Activated B cell treated with CpG ODN at 0.5 μM for 24 hours (primary cell): ENCODE measurements around the gene TPX2. TPM values are rescaled to one million over a fixed set of nuclear protein-coding genes. Genes with fewer than 3 reads are reported as not detected.

Source experiments
- ATAC-seq: fragments of 200-7000 bp; cut with Tn5 transposase; one replicate; pipeline ENCODE4 v1.10.0; 2021; ENCODE audit warnings: low read depth, mild to moderate bottlenecking, moderate library complexity
- CTCF ChIA-PET: fragments of 350-600 bp; sonication (Branson Sonifier 250); formaldehyde crosslinking; loops from one replicate; lab custom pipeline; 2021; ENCODE audit warnings: antibody characterized with exemption; lab: Charles Lee
- POLR2A ChIA-PET: fragments of 350-600 bp; sonication (Branson Sonifier 250); formaldehyde crosslinking; loops from one replicate; lab custom pipeline; 2021; ENCODE audit warnings: antibody characterized with exemption; lab: Charles Lee
- DNase-seq: peaks from one replicate; pipeline ENCODE4 v3.0.0; 2022
- H3K27ac Mint-ChIP-seq: one replicate; pipeline ENCODE4 v1.8.0; 2020; ENCODE audit warnings: mixed read lengths
- H3K27me3 Mint-ChIP-seq: one replicate; pipeline ENCODE4 v1.8.0; 2021; ENCODE audit warnings: mixed read lengths
- H3K36me3 Mint-ChIP-seq: one replicate; pipeline ENCODE4 v1.8.0; 2021; ENCODE audit warnings: low read depth, mixed read lengths
- H3K4me1 Mint-ChIP-seq: one replicate; pipeline ENCODE4 v1.8.0; 2021; ENCODE audit warnings: mixed read lengths
- H3K4me3 Mint-ChIP-seq: one replicate; pipeline ENCODE4 v1.8.0; 2020; ENCODE audit warnings: mild to moderate bottlenecking, mixed read lengths
- H3K9me3 Mint-ChIP-seq: one replicate; pipeline ENCODE4 v1.8.0; 2020; ENCODE audit warnings: mixed read lengths
- intact Hi-C: fragments of 100-400 bp; cut with micrococcal nuclease; formaldehyde crosslinking; loops from one replicate; pipeline ENCODE4 v1.15.1; 2024
- total RNA-seq: library from RNA; stranded (reverse); gene quantifications from 2 replicates; pipeline ENCODE4 v1.2.3, GENCODE V29; 2022
- TF ChIP-seq, protein P1 (sequence below): fragments of 200-600 bp; IDR thresholded peaks from one replicate; pipeline ENCODE4 v1.8.0; 2022; ENCODE audit warnings: antibody characterized with exemption, mild to moderate bottlenecking

The TPX2 gene
- total RNA-seq, 1 donor from 2014 or later, result 2.8 TPM

DNA sequence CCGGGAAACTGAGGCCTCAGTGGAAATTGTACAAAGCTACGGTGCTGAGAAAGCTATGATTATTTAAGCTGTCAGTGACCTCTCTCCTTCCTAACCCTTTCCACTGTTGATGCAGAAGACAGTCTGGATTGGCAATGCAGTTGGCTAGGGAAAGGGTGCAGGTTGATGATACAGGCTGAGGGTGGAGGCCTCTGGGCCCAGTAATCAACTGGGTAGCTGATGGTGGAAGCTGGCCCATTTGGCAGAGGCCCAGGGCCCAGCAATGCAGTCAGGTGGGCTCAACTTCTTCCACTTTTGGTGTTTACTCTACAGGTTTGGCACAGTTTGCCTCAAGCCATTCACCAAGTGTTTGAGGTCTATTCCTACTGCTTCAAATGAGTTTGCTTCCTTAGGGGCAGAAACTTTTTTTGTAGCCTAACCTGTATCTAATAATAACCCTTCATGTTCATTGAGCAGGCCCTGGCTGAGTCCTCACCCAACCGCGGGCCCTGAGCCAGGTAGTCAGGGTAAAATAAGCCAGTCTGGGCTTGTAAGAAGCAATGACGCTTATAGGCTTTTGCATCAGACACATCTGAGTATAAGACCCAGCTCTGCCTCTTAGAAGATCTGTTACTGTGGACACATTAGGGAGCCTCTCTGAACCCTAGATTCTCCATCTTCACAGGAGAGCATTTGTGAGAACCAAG, 28.5 kb upstream of the TPX2 start:
- H3K9me3 Mint-ChIP-seq, result no peaks in the 10 kb centered on the region
- DNase-seq, result no peak
- ChIA-PET POLR2A (no interaction called here), CTCF (no interaction called here)
- H3K4me1 Mint-ChIP-seq, result peaks cover 65% of the 10 kb centered on the region
- intact Hi-C loops, result no loop called here
- H3K27me3 Mint-ChIP-seq, result no peaks in the 10 kb centered on the region
- TF ChIP-seq, protein P1, sequence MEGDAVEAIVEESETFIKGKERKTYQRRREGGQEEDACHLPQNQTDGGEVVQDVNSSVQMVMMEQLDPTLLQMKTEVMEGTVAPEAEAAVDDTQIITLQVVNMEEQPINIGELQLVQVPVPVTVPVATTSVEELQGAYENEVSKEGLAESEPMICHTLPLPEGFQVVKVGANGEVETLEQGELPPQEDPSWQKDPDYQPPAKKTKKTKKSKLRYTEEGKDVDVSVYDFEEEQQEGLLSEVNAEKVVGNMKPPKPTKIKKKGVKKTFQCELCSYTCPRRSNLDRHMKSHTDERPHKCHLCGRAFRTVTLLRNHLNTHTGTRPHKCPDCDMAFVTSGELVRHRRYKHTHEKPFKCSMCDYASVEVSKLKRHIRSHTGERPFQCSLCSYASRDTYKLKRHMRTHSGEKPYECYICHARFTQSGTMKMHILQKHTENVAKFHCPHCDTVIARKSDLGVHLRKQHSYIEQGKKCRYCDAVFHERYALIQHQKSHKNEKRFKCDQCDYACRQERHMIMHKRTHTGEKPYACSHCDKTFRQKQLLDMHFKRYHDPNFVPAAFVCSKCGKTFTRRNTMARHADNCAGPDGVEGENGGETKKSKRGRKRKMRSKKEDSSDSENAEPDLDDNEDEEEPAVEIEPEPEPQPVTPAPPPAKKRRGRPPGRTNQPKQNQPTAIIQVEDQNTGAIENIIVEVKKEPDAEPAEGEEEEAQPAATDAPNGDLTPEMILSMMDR, result no peak
- H3K27ac Mint-ChIP-seq, result no peak overlapping the region
- H3K36me3 Mint-ChIP-seq, result peaks cover 79% of the 10 kb centered on the region
- no peak for ATAC-seq
- no peak overlapping the region for H3K4me3 Mint-ChIP-seq

DNA sequence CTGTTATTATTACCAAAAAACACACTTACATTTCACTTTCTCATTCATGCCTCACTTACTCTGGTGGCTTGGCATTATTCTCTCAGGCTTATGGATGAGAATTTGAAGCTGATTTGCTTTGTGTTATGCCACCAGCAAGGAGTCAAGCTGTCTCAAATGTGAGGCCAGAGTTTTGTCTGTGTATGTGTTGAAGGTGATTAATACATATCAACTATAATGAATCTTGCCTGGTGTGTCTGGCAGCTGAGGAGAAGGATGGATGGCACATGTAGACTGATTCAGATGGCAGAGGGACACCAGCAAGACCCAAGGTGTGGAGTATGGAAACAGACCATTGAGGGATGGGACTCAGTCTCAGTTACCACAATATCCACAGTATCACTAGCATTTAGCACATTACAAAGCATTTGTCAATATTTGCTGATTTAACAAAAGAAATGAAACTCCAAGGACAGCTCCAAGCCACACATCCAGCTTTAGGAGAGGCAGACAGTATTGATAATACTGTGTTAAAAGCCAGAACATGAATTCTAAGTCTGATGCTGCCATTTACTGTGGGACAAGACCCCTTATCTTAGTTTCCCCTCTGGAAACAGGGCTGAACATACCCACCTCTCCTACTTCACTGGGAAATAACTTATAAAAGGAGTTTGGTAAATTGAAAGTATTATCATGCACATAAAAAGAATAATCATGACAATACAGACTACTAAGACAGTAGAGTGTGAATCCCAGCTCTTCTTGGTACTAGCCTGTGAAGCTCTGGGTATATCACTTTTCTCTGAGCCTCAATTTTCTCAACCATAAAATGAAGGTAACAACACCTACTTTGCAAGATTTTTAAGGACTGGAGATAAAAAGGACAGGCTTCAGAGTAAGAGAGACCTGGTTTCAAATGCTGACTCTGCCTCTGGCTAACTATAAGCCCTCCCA, 27.6 kb upstream of the TPX2 start:
- Mint-ChIP-seq H3K4me1 (peaks cover 65% of the 10 kb centered on the region), H3K36me3 (peaks cover 78% of the 10 kb centered on the region), H3K27ac (peak overlapping the region; percentile 18), H3K27me3 (no peaks in the 10 kb centered on the region), H3K4me3 (no peak overlapping the region), H3K9me3 (no peaks in the 10 kb centered on the region)
- ATAC-seq, result no peak
- ChIA-PET POLR2A (interaction anchor here (1.2 kb wide), 1 partner anchor 50 kb away, joined by 3 read pairs; no protein-coding TSS in a partner anchor), CTCF (no interaction called here)
- intact Hi-C loops, result no loop called here
- TF ChIP-seq, protein P1, result no peak
- no peak for DNase-seq

DNA sequence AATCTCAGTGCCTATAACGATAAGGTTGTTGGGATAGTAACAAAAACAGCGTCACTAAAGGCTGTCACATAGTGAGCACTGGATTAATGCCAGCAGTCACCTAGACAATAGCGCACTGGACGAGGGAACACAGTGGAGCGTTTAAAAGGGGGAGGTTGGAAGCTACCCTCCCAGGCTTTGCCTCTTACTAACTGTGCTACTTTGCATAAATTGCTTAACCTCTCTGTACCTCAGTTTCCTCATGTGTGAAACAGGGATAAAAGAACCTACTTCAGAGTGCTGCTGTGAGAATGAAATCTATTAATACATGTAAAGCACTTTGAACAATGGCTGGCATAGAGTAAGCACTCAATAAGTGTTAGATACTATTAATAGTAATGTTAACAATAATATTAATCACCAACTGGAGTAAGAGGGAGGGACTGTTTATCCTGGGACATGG, 27.0 kb upstream of the TPX2 start:
- H3K27me3 Mint-ChIP-seq, result no peaks in the 10 kb centered on the region
- peaks cover 65% of the 10 kb centered on the region for H3K4me1 Mint-ChIP-seq
- intact Hi-C loops, result no loop called here
- no peak overlapping the region for H3K4me3 Mint-ChIP-seq
- POLR2A ChIA-PET, result interaction anchor here (1.2 kb wide), 1 partner anchor 51 kb away, joined by 3 read pairs; no protein-coding TSS in a partner anchor
- ATAC-seq (no peak), DNase-seq (no peak)
- no peaks in the 10 kb centered on the region for H3K9me3 Mint-ChIP-seq
- H3K36me3 Mint-ChIP-seq, result peaks cover 76% of the 10 kb centered on the region
- CTCF ChIA-PET, result interaction anchor here (1.3 kb wide), 1 partner anchor 12 kb away, joined by 3 read pairs; no protein-coding TSS in a partner anchor
- TF ChIP-seq, protein P1, result no peak
- peak overlapping the region; percentile 18 for H3K27ac Mint-ChIP-seq

DNA sequence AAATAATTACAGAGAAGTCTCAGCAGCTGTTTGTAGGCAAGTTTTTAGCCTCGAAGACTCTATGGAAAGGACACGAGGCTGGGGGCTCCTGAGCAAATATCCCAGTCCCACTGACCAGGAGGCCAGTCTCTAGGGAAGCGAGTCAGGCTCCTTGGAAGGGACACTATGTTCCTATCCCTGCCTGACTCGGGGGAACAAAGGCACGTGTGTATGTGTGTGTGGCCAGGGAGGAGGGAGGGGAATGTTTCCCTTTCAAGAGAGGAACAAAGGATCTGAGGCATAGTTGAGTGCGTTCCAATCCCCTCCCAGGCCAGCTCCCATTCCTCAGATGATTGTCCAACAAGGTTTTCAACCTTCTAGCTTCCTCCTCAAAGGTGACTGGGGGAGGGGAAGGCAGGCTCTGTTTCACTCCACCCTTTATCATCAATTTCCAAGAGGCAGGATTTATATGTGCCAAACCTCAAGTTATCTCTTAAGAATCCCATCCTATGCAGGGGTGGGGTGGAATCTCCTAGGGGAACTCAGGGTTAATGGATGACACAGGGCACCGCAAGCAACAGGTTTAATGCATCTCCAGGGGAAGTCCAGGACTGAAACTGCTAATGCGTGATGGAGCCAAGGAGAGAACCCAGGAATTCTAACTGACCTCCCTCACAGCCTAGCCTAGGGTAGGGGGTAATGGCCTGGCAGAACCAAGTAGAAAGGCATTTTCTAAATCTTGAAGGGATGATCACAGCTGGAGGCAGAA, 26.4 kb upstream of the TPX2 start:
- intact Hi-C loops, result no loop called here
- ChIA-PET CTCF (interaction anchor here (1.3 kb wide), 1 partner anchor 11 kb away, joined by 3 read pairs; no protein-coding TSS in a partner anchor), POLR2A (interaction anchor here (1.2 to 1.9 kb wide), 3 partner anchors 21 to 51 kb away, joined by 3 to 4 read pairs (median 4); no protein-coding TSS in a partner anchor)
- DNase-seq (no peak), ATAC-seq (no peak)
- no peaks in the 10 kb centered on the region for H3K27me3 Mint-ChIP-seq
- TF ChIP-seq, protein P1, result no peak
- no peak overlapping the region for H3K4me3 Mint-ChIP-seq
- no peaks in the 10 kb centered on the region for H3K9me3 Mint-ChIP-seq
- peaks cover 68% of the 10 kb centered on the region for H3K4me1 Mint-ChIP-seq
- H3K27ac Mint-ChIP-seq, result no peak overlapping the region
- peaks cover 75% of the 10 kb centered on the region for H3K36me3 Mint-ChIP-seq
